Measurements from ENCODE around the gene VSIG10.

Gene VSIG10

GRCh38 chr12:118038137-118038536, 65.7 kb downstream of the VSIG10 start:
- H3K27ac ChIP-seq (ENCODE audit: low read length) = no peak overlapping the region
- H3K9me3 ChIP-seq (ENCODE audit: insufficient read depth, low read depth, low read length) = no peaks in the 10 kb centered on the region
- no peaks in the 10 kb centered on the region for H3K27me3 ChIP-seq (ENCODE audit: insufficient read depth, low read length)
- H3K36me3 ChIP-seq (ENCODE audit: insufficient read depth, low read depth, low read length) = peaks cover 93% of the 10 kb centered on the region
- H3K4me3 ChIP-seq (ENCODE audit: low read length) = no peak overlapping the region
- H3K9ac ChIP-seq (ENCODE audit: low read depth, low read length) = no peak overlapping the region
- no peaks in the 10 kb centered on the region; the same call in 1 of the 2 replicates for H3K4me1 ChIP-seq (ENCODE audit: insufficient read depth, low read length)

GRCh38 chr12:118036672-118037411, 67.0 kb downstream of the VSIG10 start:
- Histone ChIP-seq H3K4me3 (ENCODE audit: low read length) (no peak overlapping the region), H3K9me3 (ENCODE audit: insufficient read depth, low read depth, low read length) (no peaks in the 10 kb centered on the region), H3K9ac (ENCODE audit: low read depth, low read length) (no peak overlapping the region), H3K27ac (ENCODE audit: low read length) (no peak overlapping the region), H3K36me3 (ENCODE audit: insufficient read depth, low read depth, low read length) (peaks cover 93% of the 10 kb centered on the region), H3K27me3 (ENCODE audit: insufficient read depth, low read length) (no peaks in the 10 kb centered on the region), H3K4me1 (ENCODE audit: insufficient read depth, low read length) (no peaks in the 10 kb centered on the region; the same call in 1 of the 2 replicates)

GRCh38 chr12:118035190-118036041, 68.4 kb downstream of the VSIG10 start:
- Histone ChIP-seq H3K4me1 (ENCODE audit: insufficient read depth, low read length) (no peaks in the 10 kb centered on the region; the same call in 1 of the 2 replicates), H3K9ac (ENCODE audit: low read depth, low read length) (no peak overlapping the region), H3K27me3 (ENCODE audit: insufficient read depth, low read length) (no peaks in the 10 kb centered on the region), H3K4me3 (ENCODE audit: low read length) (no peak overlapping the region), H3K36me3 (ENCODE audit: insufficient read depth, low read depth, low read length) (peaks cover 97% of the 10 kb centered on the region), H3K9me3 (ENCODE audit: insufficient read depth, low read depth, low read length) (no peaks in the 10 kb centered on the region), H3K27ac (ENCODE audit: low read length) (no peak overlapping the region)

GRCh38 chr12:118034429-118035189, 69.2 kb downstream of the VSIG10 start:
- H3K9me3 ChIP-seq (ENCODE audit: insufficient read depth, low read depth, low read length) = no peaks in the 10 kb centered on the region

GRCh38 chr12:118033902-118034301, 69.9 kb downstream of the VSIG10 start:
- Histone ChIP-seq H3K9me3 (ENCODE audit: insufficient read depth, low read depth, low read length) (no peaks in the 10 kb centered on the region), H3K4me1 (ENCODE audit: insufficient read depth, low read length) (no peaks in the 10 kb centered on the region; the same call in 1 of the 2 replicates), H3K4me3 (ENCODE audit: low read length) (no peak overlapping the region), H3K9ac (ENCODE audit: low read depth, low read length) (no peak overlapping the region), H3K27ac (ENCODE audit: low read length) (no peak overlapping the region), H3K27me3 (ENCODE audit: insufficient read depth, low read length) (no peaks in the 10 kb centered on the region), H3K36me3 (ENCODE audit: insufficient read depth, low read depth, low read length) (peaks cover 100% of the 10 kb centered on the region)

More at GRCh38 chr12:118034429-118035189, 69.2 kb downstream of the VSIG10 start:
- Histone ChIP-seq H3K9ac (ENCODE audit: low read depth, low read length) (no peak overlapping the region), H3K4me3 (ENCODE audit: low read length) (no peak overlapping the region), H3K27me3 (ENCODE audit: insufficient read depth, low read length) (no peaks in the 10 kb centered on the region), H3K36me3 (ENCODE audit: insufficient read depth, low read depth, low read length) (peaks cover 99% of the 10 kb centered on the region), H3K4me1 (ENCODE audit: insufficient read depth, low read length) (no peaks in the 10 kb centered on the region; the same call in 1 of the 2 replicates), H3K27ac (ENCODE audit: low read length) (no peak overlapping the region)

GRCh38 chr12:118033323-118033722, 70.5 kb downstream of the VSIG10 start:
- H3K4me1 ChIP-seq (ENCODE audit: insufficient read depth, low read length) = no peaks in the 10 kb centered on the region; the same call in 1 of the 2 replicates
- H3K27ac ChIP-seq (ENCODE audit: low read length) = no peak overlapping the region
- H3K27me3 ChIP-seq (ENCODE audit: insufficient read depth, low read length) = no peaks in the 10 kb centered on the region
- H3K36me3 ChIP-seq (ENCODE audit: insufficient read depth, low read depth, low read length) = peaks cover 99% of the 10 kb centered on the region
- H3K9me3 ChIP-seq (ENCODE audit: insufficient read depth, low read depth, low read length) = no peaks in the 10 kb centered on the region
- H3K4me3 ChIP-seq (ENCODE audit: low read length) = no peak overlapping the region
- H3K9ac ChIP-seq (ENCODE audit: low read depth, low read length) = no peak overlapping the region

GRCh38 chr12:118032188-118032587, 71.6 kb downstream of the VSIG10 start:
- Histone ChIP-seq H3K27ac (ENCODE audit: low read length) (no peak overlapping the region), H3K27me3 (ENCODE audit: insufficient read depth, low read length) (no peaks in the 10 kb centered on the region), H3K4me3 (ENCODE audit: low read length) (no peak overlapping the region), H3K9ac (ENCODE audit: low read depth, low read length) (no peak overlapping the region), H3K4me1 (ENCODE audit: insufficient read depth, low read length) (no peaks in the 10 kb centered on the region; the same call in 1 of the 2 replicates), H3K9me3 (ENCODE audit: insufficient read depth, low read depth, low read length) (no peaks in the 10 kb centered on the region), H3K36me3 (ENCODE audit: insufficient read depth, low read depth, low read length) (peaks cover 99% of the 10 kb centered on the region)

- Histone ChIP-seq H3K27me3 (ENCODE audit: insufficient read depth, low read length) (no peaks in the 10 kb centered on the region), H3K4me1 (ENCODE audit: insufficient read depth, low read length) (no peaks in the 10 kb centered on the region; the same call in 1 of the 2 replicates), H3K9ac (ENCODE audit: low read depth, low read length) (no peak overlapping the region), H3K9me3 (ENCODE audit: insufficient read depth, low read depth, low read length) (no peaks in the 10 kb centered on the region), H3K27ac (ENCODE audit: low read length) (no peak overlapping the region), H3K4me3 (ENCODE audit: low read length) (no peak overlapping the region), H3K36me3 (ENCODE audit: insufficient read depth, low read depth, low read length) (peaks cover 99% of the 10 kb centered on the region)
Measured at GRCh38 chr12:118029166-118029565, 74.6 kb downstream of the VSIG10 start.

- Histone ChIP-seq H3K9me3 (ENCODE audit: insufficient read depth, low read depth, low read length) (no peaks in the 10 kb centered on the region), H3K9ac (ENCODE audit: low read depth, low read length) (no peak overlapping the region), H3K4me1 (ENCODE audit: insufficient read depth, low read length) (no peaks in the 10 kb centered on the region), H3K27ac (ENCODE audit: low read length) (no peak overlapping the region), H3K4me3 (ENCODE audit: low read length) (no peak overlapping the region), H3K27me3 (ENCODE audit: insufficient read depth, low read length) (no peaks in the 10 kb centered on the region), H3K36me3 (ENCODE audit: insufficient read depth, low read depth, low read length) (peaks cover 93% of the 10 kb centered on the region)
Measured at GRCh38 chr12:118025168-118025567, 78.6 kb downstream of the VSIG10 start.

GRCh38 chr12:118023301-118023860, 80.4 kb downstream of the VSIG10 start:
- Histone ChIP-seq H3K9me3 (ENCODE audit: insufficient read depth, low read depth, low read length) (no peaks in the 10 kb centered on the region), H3K27me3 (ENCODE audit: insufficient read depth, low read length) (no peaks in the 10 kb centered on the region), H3K9ac (ENCODE audit: low read depth, low read length) (no peak overlapping the region), H3K4me3 (ENCODE audit: low read length) (no peak overlapping the region), H3K4me1 (ENCODE audit: insufficient read depth, low read length) (no peaks in the 10 kb centered on the region), H3K27ac (ENCODE audit: low read length) (no peak overlapping the region), H3K36me3 (ENCODE audit: insufficient read depth, low read depth, low read length) (peaks cover 91% of the 10 kb centered on the region)

GRCh38 chr12:118022728-118023109, 81.1 kb downstream of the VSIG10 start:
- Histone ChIP-seq H3K27me3 (ENCODE audit: insufficient read depth, low read length) (no peaks in the 10 kb centered on the region), H3K27ac (ENCODE audit: low read length) (no peak overlapping the region), H3K4me3 (ENCODE audit: low read length) (no peak overlapping the region), H3K36me3 (ENCODE audit: insufficient read depth, low read depth, low read length) (peaks cover 90% of the 10 kb centered on the region), H3K9ac (ENCODE audit: low read depth, low read length) (no peak overlapping the region), H3K4me1 (ENCODE audit: insufficient read depth, low read length) (no peaks in the 10 kb centered on the region), H3K9me3 (ENCODE audit: insufficient read depth, low read depth, low read length) (no peaks in the 10 kb centered on the region)

All from iPS-20b (cell line).